IMR-90 (cell line): Measurements from ENCODE around the gene ACKR4.
"Not testable (repeated sequence)": the region's sequence is repeated elsewhere in the genome, so short reads cannot be mapped to it uniquely, and the experiment has no call there.

Experiments
- CHD1 ChIP-seq: IDR thresholded peaks from 2 replicates; pipeline ENCODE4 v1.6.1; 2012; ENCODE audit warnings: low read depth, low read length, improper control_type of control experiment
- MAZ ChIP-seq: IDR thresholded peaks from 2 replicates; pipeline ENCODE4 v1.6.1; 2012; ENCODE audit warnings: low read depth, mild to moderate bottlenecking, low read length, improper control_type of control experiment, moderate library complexity, borderline replicate concordance
- MXI1 ChIP-seq: IDR thresholded peaks from 2 replicates; pipeline ENCODE4 v1.6.1; 2012; ENCODE audit warnings: low read depth, mild to moderate bottlenecking, low read length, moderate library complexity, borderline replicate concordance
- TF ChIP-seq, protein P1 (sequence below): conservative IDR thresholded peaks from 2 replicates; pipeline ENCODE4 v1.5.1; 2012; ENCODE audit warnings: mild to moderate bottlenecking, low read depth, low read length, improper control_type of control experiment

DNA sequence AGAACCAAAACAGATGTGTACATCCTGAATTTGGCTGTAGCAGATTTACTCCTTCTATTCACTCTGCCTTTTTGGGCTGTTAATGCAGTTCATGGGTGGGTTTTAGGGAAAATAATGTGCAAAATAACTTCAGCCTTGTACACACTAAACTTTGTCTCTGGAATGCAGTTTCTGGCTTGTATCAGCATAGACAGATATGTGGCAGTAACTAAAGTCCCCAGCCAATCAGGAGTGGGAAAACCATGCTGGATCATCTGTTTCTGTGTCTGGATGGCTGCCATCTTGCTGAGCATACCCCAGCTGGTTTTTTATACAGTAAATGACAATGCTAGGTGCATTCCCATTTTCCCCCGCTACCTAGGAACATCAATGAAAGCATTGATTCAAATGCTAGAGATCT is 3.5 kb downstream of the ACKR4 start:
- TF ChIP-seq MAZ, MXI1, CHD1: not testable (repeated sequence)
- TF ChIP-seq, protein P1, sequence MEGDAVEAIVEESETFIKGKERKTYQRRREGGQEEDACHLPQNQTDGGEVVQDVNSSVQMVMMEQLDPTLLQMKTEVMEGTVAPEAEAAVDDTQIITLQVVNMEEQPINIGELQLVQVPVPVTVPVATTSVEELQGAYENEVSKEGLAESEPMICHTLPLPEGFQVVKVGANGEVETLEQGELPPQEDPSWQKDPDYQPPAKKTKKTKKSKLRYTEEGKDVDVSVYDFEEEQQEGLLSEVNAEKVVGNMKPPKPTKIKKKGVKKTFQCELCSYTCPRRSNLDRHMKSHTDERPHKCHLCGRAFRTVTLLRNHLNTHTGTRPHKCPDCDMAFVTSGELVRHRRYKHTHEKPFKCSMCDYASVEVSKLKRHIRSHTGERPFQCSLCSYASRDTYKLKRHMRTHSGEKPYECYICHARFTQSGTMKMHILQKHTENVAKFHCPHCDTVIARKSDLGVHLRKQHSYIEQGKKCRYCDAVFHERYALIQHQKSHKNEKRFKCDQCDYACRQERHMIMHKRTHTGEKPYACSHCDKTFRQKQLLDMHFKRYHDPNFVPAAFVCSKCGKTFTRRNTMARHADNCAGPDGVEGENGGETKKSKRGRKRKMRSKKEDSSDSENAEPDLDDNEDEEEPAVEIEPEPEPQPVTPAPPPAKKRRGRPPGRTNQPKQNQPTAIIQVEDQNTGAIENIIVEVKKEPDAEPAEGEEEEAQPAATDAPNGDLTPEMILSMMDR = not testable (repeated sequence)
